ENCODE measurements around the gene UBE2R2.

DNA sequence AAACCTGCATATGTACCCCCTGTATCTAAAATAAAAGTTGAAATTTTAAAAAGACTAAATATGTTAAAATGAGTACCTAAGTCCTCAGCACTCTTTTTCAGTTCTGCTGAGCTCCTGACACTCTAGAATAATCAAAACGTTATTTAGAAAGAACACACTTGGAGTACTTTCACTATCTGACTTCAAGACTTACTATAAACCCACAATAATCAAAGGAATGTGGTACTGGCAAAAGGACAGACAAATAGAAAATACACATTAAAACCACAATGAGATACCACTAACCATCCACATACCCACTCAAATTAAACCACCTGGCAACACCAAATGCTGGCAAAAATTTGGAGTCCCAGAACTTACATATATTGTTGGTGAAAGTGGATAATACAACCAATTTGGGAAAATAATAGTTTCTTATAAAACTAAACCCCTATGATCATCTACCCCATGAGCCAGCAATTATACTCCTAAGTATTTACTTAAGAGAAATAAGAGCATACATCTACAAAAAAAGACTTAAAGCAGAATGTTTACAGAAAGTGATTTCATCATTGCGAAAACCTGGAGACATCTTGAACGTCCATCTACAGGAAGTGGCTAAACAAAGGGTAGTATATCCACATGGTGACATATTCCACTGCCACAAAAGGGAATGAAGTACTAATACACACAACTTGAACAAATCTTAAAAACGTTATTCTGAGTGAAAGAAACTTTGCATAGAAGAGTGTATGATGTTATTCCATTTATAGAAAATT is 34.4 kb upstream of the UBE2R2 start:
- TF ChIP-seq, protein P1, sequence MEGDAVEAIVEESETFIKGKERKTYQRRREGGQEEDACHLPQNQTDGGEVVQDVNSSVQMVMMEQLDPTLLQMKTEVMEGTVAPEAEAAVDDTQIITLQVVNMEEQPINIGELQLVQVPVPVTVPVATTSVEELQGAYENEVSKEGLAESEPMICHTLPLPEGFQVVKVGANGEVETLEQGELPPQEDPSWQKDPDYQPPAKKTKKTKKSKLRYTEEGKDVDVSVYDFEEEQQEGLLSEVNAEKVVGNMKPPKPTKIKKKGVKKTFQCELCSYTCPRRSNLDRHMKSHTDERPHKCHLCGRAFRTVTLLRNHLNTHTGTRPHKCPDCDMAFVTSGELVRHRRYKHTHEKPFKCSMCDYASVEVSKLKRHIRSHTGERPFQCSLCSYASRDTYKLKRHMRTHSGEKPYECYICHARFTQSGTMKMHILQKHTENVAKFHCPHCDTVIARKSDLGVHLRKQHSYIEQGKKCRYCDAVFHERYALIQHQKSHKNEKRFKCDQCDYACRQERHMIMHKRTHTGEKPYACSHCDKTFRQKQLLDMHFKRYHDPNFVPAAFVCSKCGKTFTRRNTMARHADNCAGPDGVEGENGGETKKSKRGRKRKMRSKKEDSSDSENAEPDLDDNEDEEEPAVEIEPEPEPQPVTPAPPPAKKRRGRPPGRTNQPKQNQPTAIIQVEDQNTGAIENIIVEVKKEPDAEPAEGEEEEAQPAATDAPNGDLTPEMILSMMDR (IDR thresholded peaks at IDR 0.05 in 8 of 11, conservative IDR thresholded peaks at IDR 0.05 in 3 of 11) = no peak
- no peak for TF ChIP-seq POLR2A (IDR thresholded peaks at IDR 0.05)
